NCI-H2196 (cell line): Measurements from ENCODE around the gene LRRC8D.
"Not testable (repeated sequence)": the region's sequence is repeated elsewhere in the genome, so short reads cannot be mapped to it uniquely, and the experiment has no call there.

Experiments used
- DNase-seq: peaks from one replicate; lab custom pipeline; 2025; ENCODE audit not compliant: unreplicated experiment; lab: John Stamatoyannopoulos, UW

LRRC8D gene

GRCh38 chr1:89820422-89821321, at the start of gene LRRC8D:
Gene LRRC8D, plus strand, starts transcription at chr1:89821032. Its CDS starts 112,037 bp downstream, at chr1:89933069.
- peak; percentile 84 for DNase-seq

- no peak for DNase-seq
Measured at GRCh38 chr1:89771991-89772560, 48.8 kb upstream of the LRRC8D start.

GRCh38 chr1:89776104-89776503, 44.7 kb upstream of the LRRC8D start:
- DNase-seq, result not testable (repeated sequence)

GRCh38 chr1:89777271-89777670, 43.6 kb upstream of the LRRC8D start:
- DNase-seq, result not testable (repeated sequence)

GRCh38 chr1:89779151-89779940, 41.5 kb upstream of the LRRC8D start:
- no peak for DNase-seq

GRCh38 chr1:89780721-89781120, 40.1 kb upstream of the LRRC8D start:
- peak; percentile 31 for DNase-seq

- DNase-seq, result no peak
Measured at GRCh38 chr1:89781494-89782126, 39.2 kb upstream of the LRRC8D start.

- DNase-seq, result no peak
Measured at GRCh38 chr1:89786628-89787214, 34.1 kb upstream of the LRRC8D start.

GRCh38 chr1:89790592-89790991, 30.2 kb upstream of the LRRC8D start:
- DNase-seq, result no peak

GRCh38 chr1:89791064-89791726, 29.6 kb upstream of the LRRC8D start:
- DNase-seq, result no peak

- no peak for DNase-seq
Measured at GRCh38 chr1:89794406-89794805, 26.4 kb upstream of the LRRC8D start.

GRCh38 chr1:89795571-89795970, 25.3 kb upstream of the LRRC8D start:
- DNase-seq, result not testable (repeated sequence)

- DNase-seq, result not testable (repeated sequence)
Measured at GRCh38 chr1:89797876-89798275, 23.0 kb upstream of the LRRC8D start.

GRCh38 chr1:89799495-89799894, 21.3 kb upstream of the LRRC8D start:
- DNase-seq, result no peak

- no peak for DNase-seq
Measured at GRCh38 chr1:89800022-89800655, 20.7 kb upstream of the LRRC8D start.

GRCh38 chr1:89800718-89801117, 20.1 kb upstream of the LRRC8D start:
- DNase-seq, result no peak

GRCh38 chr1:89802051-89802450, 18.8 kb upstream of the LRRC8D start:
- DNase-seq, result peak; percentile 37

- DNase-seq, result no peak
Measured at GRCh38 chr1:89802841-89803240, 18.0 kb upstream of the LRRC8D start.

- DNase-seq, result peak; percentile 81
Measured at GRCh38 chr1:89804642-89805237, 16.1 kb upstream of the LRRC8D start.
